Small intestine (tissue), 16 donors: Measurements from ENCODE around the gene C1orf174. TPM values are rescaled to one million over a fixed set of nuclear protein-coding genes. Genes with fewer than 3 reads are reported as not detected.

Experiments
- DNase-seq, 2 donors: peaks; one replicate each; pipeline versions ENCODE4 v3.0.0 to v3.0.0-alpha.2; 2013
- FAIRE-seq: peaks from 2 replicates; lab custom pipeline; 2012; peaks lifted over from hg19 to GRCh38; lab: Jason Lieb, UNC
- H3K27ac ChIP-seq, 3 donors: one replicate each; pipeline ENCODE4 v1.5.1; 2013; ENCODE audit warnings: low read length in 2 of 3, mild to moderate bottlenecking in 2 of 3, control low read depth in 1 of 3, inconsistent platforms in 1 of 3, low read depth in 1 of 3, moderate library complexity in 1 of 3
- H3K27me3 ChIP-seq, 3 donors: one replicate each; pipeline ENCODE4 v1.6.1; 2013; ENCODE audit warnings: low read length in 3 of 3, inconsistent platforms in 1 of 3; ENCODE audit not compliant: control insufficient read depth in 3 of 3, insufficient read depth in 3 of 3
- H3K36me3 ChIP-seq, 3 donors: one replicate each; pipeline ENCODE4 v1.6.1; 2013; ENCODE audit warnings: low read length in 3 of 3, inconsistent platforms in 1 of 3, low read depth in 1 of 3, mild to moderate bottlenecking in 1 of 3, moderate library complexity in 1 of 3; ENCODE audit not compliant: control insufficient read depth in 3 of 3, insufficient read depth in 2 of 3
- H3K4me1 ChIP-seq, 3 donors: one replicate each; pipeline ENCODE4 v1.6.1; 2013; ENCODE audit warnings: low read length in 2 of 3, inconsistent platforms in 1 of 3, low read depth in 1 of 3, mild to moderate bottlenecking in 1 of 3, moderate library complexity in 1 of 3; ENCODE audit not compliant: control insufficient read depth in 3 of 3, insufficient read depth in 2 of 3
- H3K4me3 ChIP-seq, 3 donors: one replicate each; pipeline ENCODE4 v1.5.1; 2013; ENCODE audit warnings: low read length in 3 of 3, control low read depth in 1 of 3, inconsistent platforms in 1 of 3, low read depth in 1 of 3, mild to moderate bottlenecking in 1 of 3, moderate library complexity in 1 of 3
- H3K9me3 ChIP-seq, 2 donors: one replicate each; pipeline ENCODE4 v1.6.1; 2013; ENCODE audit warnings: low read depth in 1 of 2, low read length in 1 of 2; ENCODE audit not compliant: control insufficient read depth in 2 of 2, insufficient read depth in 1 of 2
- WGBS, 3 donors: extraction: QIAGEN DNeasy Blood & Tissue Kit; methylation state at CpG; one replicate each; pipeline ENCODE4 v1.1.7; 2013; 5-methylcytosine and 5-hydroxymethylcytosine counted together
- long read RNA-seq, 10 donors: transcript quantifications; one replicate each; lab custom pipeline, GENCODE V29; 2026
- polyA plus RNA-seq, 4 donors: library from polyadenylated mRNA; stranded (reverse) in 3 of 4; unstranded in 1 of 4; fragments of 200-250 nt in 3 of 4; fragments of 120-200 nt in 1 of 4; gene quantifications; one replicate each; pipeline versions ENCODE4 v1.2.1 to v1.2.3, GENCODE V29; 2013
- donor health status: healthy with polysubstance abuse.
- donor health status: control.
- donor health status: control.
- donor health status: Bipolar disorder and iron deficiency.
- donor health status: healthy.

C1orf174 gene
- 10 to 100 TPM; 10.8 to 28.4 (median 19.6) TPM for polyA plus RNA-seq
- long read RNA-seq, donor 1: 0 reads
- long read RNA-seq, donor 2, transcript C1orf174-201 (4 exons, 1,666 nt): major isoform, 12 of 12 reads
- long read RNA-seq, donor 2, partial matches to known transcripts: 0 of 12 reads
- long read RNA-seq, donor 2, other reads (novel, unspliced or antisense): 0 of 12 reads
- long read RNA-seq, donor 3, partial matches to known transcripts: 0 of 4 reads
- long read RNA-seq, donor 3, other reads (novel, unspliced or antisense): 0 of 4 reads
- long read RNA-seq, donor 4: 0 reads
- long read RNA-seq, donor 5, partial matches to known transcripts: 0 of 1 reads
- long read RNA-seq, donor 5, other reads (novel, unspliced or antisense): 0 of 1 reads
- long read RNA-seq, donor 6, transcript C1orf174-201 (4 exons, 1,666 nt): major isoform, 6 of 6 reads
- long read RNA-seq, donor 6, partial matches to known transcripts: 0 of 6 reads
- long read RNA-seq, donor 6, other reads (novel, unspliced or antisense): 0 of 6 reads
- long read RNA-seq, donor 7: 0 reads
- long read RNA-seq, donor 8: 0 reads
- long read RNA-seq, donor 9: 0 reads
- long read RNA-seq, donor 10, transcript C1orf174-201 (4 exons, 1,666 nt): major isoform, 6 of 32 reads
- long read RNA-seq, donor 10, partial matches to known transcripts: 25 of 32 reads
- long read RNA-seq, donor 10, other reads (novel, unspliced or antisense): 0 of 32 reads

DNA sequence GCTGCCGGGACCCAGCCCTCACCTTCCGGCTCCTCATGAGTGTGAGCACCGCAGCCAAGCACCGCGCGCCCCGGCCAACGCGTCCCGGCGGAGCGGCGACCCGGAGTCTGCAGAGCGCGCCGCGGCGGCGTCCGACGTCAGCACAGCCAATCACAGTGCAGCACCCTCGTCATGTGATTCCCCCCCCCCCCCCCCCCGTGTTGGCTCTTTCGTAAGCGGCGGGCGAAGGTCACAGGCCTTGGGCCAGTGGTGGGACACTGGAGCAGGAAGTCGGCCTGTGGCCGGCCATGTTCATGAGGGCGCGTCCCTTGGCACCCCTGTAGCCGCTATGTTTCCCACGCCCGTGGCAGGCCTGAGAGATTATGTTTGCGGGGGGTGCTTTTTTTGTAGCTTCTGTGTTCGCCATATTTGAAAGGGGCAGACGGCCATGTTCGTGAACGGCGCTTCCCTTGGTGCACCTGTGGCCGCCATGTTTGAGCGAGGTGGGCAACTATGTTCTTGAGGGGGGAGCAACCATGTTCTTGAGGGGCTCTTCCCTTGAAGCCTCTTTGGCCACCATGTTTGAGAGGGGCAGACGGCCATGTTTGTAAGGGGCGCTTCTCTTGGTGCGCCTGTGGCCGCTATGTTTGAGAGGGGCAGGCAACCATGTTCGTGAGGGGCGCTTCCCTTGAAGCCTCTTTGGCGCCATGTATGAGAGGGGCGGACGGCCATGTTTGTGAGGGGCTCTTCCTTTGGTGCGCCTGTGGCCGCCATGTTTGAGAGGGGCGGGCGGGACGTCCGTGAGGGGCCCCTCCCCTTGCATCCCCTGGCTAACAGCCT, at the start of gene C1orf174:
Gene C1orf174, minus strand, starts transcription at position 123 of the 819 bp plus-strand sequence. Its CDS starts 86 bp downstream, at position 37.
- FAIRE-seq (no peak), DNase-seq (peak; percentile 95 to 99)
- H3K27ac ChIP-seq: peak within 1 kb of the TSS; percentile 90 to 97 (median 95)
- peak within 1 kb of the TSS; percentile 70 to 94 (median 87) for H3K4me3 ChIP-seq
- H3K36me3 ChIP-seq: peaks cover 0 to 8% (median 3%) of the 10 kb centered on the region in 3 donors
- 0 to 1% (median 1%) methylated on average over 48 to 58 of the region's 58 CpGs for WGBS, 3 donors
- peaks cover 0 to 2% (median 0%) of the 10 kb centered on the region in 3 donors for H3K4me1 ChIP-seq
- H3K27me3 ChIP-seq: no peaks in the 10 kb centered on the region
- H3K9me3 ChIP-seq: peaks cover 0 to 9% of the 10 kb centered on the region in 2 donors

DNA sequence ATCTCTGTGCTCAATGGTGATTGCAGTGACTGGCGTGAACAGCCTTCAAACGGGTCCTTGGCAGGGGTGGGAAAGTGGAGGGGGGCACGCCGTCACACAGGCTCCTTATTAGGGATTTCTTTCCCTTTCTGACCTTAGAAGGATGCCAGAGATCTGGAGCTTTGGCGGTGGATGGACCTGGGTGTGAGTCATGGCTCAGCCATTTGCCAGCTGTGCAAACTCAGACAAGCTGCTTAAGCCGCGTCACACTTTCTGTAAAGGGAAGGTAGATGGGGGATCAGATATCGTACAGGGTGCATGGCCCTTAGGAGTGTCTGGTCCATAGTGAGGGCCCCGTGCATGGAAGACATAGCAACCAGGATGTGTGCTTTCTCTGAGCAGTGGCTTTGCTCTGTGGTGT, 48.3 kb upstream of the C1orf174 start:
- DNase-seq (no peak), FAIRE-seq (no peak)
- H3K27ac ChIP-seq: no peak overlapping the region
- no peaks in the 10 kb centered on the region for H3K36me3 ChIP-seq
- no peaks in the 10 kb centered on the region for H3K4me1 ChIP-seq
- WGBS, 3 donors: 73 to 78% (median 77%) methylated on average over 9 of the region's 9 CpGs
- peaks cover 0 to 2% (median 0%) of the 10 kb centered on the region in 3 donors for H3K27me3 ChIP-seq
- H3K4me3 ChIP-seq: no peak overlapping the region
- H3K9me3 ChIP-seq: no peaks in the 10 kb centered on the region

DNA sequence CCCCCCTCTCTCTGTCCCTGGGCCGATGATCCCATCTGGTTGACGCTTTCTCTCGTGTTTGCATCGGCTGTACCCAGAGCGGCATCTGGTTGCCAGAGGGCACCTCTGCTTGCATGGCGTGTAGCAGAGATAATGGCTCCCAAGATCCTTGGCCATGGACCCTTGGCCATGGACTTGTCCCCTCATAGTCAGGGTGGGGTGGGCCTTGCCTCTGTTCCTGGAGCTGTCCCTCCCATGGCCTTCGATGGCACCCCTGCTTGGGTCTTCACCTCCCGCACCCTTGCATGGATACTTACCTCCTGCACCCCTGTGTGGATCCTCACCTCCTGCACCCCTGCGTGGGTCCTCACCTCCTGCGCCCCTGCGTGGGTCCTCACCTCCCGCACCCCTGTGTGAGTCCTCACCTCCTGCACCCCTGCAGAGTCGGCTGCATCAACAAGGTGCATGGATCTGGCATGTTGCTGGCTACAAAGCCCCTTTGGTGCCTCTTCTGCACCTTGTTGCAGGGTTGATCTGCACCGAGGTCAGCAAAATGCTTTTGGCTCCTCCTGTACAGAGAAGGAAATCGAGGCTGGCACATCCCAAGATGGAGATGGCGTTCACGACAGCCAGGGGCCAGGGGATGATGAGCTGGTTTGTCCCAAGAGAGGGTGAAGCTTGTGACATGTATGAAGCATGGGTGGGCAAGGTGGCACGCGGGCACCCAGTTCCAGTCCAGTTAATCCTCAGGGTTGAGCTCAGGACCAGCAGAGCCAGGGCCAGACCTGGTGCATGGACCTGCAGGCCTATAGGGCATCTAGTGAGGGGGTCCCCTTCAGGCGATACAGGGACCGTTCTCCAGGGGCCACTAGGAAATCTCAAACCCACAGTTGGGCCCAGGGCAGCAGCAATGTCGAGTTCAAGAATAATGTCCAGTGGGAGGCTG, 46.1 kb upstream of the C1orf174 start:
- Histone ChIP-seq H3K9me3 (no peaks in the 10 kb centered on the region), H3K27ac (no peak overlapping the region), H3K4me3 (no peak overlapping the region), H3K36me3 (no peaks in the 10 kb centered on the region), H3K27me3 (no peaks in the 10 kb centered on the region), H3K4me1 (no peaks in the 10 kb centered on the region)
- WGBS, 3 donors: 74 to 86% (median 83%) methylated on average over 22 of the region's 22 CpGs
- FAIRE-seq (no peak), DNase-seq (no peak)

DNA sequence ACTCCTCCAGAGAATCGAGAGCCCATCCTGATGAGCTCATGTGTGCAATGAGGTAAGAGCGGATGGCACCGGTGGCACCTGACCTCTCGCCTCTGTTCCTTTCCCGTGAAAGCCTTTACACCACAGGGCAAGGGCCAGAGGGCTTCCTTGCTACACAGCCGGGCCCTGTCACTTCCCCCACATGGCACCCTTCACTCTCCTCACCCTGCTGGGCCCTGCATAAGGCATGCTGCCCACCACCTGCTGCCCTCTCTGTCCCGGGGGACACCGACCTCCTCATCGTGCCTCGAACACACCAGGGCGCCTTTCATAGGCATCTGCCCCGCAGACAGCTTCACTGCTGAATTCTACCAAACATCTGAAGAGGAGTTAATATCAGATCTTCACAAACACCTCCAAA, 45.1 kb upstream of the C1orf174 start:
- 79 to 85% (median 82%) methylated on average over 12 of the region's 12 CpGs for WGBS, 3 donors
- no peak overlapping the region for H3K27ac ChIP-seq

DNA sequence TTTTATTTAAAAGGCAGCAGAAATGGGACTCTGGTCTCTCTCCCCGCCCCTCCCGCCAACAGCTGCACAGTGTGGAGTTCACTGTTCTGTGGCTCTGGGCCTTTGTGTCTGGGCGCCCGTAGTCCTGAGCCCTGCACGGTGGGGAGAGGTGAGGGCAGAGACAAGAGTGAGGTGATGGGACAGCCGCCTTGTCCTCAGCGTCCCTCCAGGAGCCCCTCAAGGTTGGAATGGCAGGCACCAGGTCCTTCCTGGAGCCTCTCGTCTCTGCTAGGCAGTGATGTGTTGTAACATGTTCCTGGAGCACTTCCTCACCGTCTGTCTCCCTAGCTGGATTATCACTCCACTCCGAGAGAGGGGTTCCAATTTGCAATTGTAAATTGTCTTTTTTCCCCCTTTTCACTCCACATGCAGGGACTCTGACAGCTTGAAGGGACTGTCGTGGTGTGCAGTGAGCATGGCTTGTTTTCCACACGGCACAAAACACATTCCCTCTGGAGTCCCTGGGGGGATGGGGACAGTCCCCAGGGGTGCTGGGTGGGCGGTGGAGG, 44.6 kb upstream of the C1orf174 start:
- no peaks in the 10 kb centered on the region for H3K4me1 ChIP-seq
- no peaks in the 10 kb centered on the region for H3K36me3 ChIP-seq
- no peaks in the 10 kb centered on the region for H3K27me3 ChIP-seq
- no peaks in the 10 kb centered on the region for H3K9me3 ChIP-seq
- H3K4me3 ChIP-seq: no peak overlapping the region
- 61 to 69% (median 67%) methylated on average over 13 of the region's 13 CpGs for WGBS, 3 donors
- FAIRE-seq (no peak), DNase-seq (no peak)
- H3K27ac ChIP-seq: no peak overlapping the region

More for the DNA sequence above, 45.1 kb upstream of the C1orf174 start:
- Histone ChIP-seq H3K4me1 (no peaks in the 10 kb centered on the region), H3K9me3 (no peaks in the 10 kb centered on the region), H3K27me3 (no peaks in the 10 kb centered on the region), H3K4me3 (no peak overlapping the region), H3K36me3 (no peaks in the 10 kb centered on the region)
- FAIRE-seq: no peak
- no peak for DNase-seq

DNA sequence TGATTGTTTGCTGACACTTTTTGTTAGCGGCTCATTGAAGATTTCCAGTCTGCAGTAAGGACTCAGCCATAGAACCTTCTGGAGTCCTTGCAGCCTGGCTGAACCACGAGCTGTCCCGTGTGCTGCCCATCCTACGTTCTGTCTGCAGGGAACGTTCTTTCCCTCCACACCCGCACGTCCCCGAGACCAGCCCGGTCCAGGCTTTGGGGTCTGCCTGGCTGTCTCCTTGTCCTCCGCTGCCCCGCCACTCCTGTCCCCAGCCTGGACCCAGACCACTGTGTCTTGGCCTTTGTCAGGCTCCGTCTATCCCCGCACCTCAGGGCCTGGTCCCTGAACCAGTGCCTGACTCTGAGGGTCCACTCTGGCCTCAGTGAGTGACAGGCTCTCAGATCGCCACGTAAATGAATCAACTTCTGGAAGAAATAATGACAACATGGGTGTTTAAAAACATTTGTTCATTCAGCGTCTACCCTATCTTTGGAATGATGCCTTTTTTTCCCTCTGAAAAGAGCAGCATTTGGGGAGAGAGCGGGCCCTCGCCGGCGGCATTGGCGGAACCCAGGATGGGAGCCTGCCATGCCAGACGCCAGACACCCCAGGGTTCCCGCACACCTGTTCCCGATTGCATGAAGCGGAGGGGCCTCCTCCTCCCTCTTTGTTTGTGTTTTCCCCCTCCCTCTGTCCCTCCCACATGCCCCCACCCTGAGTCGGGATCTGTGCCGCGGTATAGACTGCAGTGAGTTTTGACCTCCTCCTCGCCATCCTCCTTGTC, 43.9 kb upstream of the C1orf174 start:
- FAIRE-seq (no peak), DNase-seq (no peak)
- 76 to 78% (median 77%) methylated on average over 29 of the region's 29 CpGs for WGBS, 3 donors
- Histone ChIP-seq H3K27ac (no peak overlapping the region), H3K27me3 (no peaks in the 10 kb centered on the region), H3K4me1 (no peaks in the 10 kb centered on the region), H3K36me3 (no peaks in the 10 kb centered on the region), H3K4me3 (no peak overlapping the region), H3K9me3 (no peaks in the 10 kb centered on the region)

DNA sequence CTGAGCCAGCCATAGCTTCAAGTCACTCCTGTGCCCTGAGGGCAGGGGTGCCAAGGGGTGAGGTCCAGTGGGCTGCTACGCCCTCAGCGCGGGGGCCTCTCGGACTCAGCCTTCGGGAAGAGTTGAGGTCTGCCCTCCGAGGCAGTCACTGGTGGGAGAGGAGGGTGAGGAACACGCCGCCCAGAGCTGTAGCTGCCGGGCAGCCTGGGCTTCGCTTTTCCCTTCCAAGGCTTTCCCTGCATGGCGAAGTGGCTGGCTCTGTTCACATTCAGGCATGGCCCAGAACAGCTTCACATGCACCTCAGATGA, 43.0 kb upstream of the C1orf174 start:
- 43 to 79% (median 70%) methylated on average over 11 of the region's 11 CpGs for WGBS, 3 donors
- no peak overlapping the region for H3K4me3 ChIP-seq
- H3K4me1 ChIP-seq: no peaks in the 10 kb centered on the region
- H3K9me3 ChIP-seq: no peaks in the 10 kb centered on the region
- no peak for FAIRE-seq
- DNase-seq: no peak
- no peaks in the 10 kb centered on the region for H3K36me3 ChIP-seq
- no peaks in the 10 kb centered on the region for H3K27me3 ChIP-seq
- H3K27ac ChIP-seq: no peak overlapping the region
